ENCODE results near the gene LAMA3.

DNA sequence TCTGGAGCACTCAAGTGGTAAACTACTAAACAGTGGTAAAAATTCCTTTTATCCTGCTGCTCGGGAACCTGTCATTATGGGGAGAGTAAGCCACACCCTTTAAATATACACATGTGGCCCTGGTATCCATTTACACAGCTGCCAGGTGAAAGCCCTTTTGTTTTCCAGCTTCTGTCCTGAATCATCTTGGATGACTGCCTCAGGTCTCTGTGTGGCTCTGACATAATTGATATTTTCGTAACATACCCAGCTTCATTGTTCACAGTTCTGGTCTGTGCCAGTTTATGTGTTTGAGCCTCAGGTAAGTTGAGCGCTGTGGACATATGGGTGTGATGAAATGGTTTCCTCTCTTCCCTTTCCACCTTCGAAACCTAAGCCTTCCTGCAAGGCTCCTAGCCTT is 309.6 kb downstream of the LAMA3 start:
- TF ChIP-seq, protein P1, sequence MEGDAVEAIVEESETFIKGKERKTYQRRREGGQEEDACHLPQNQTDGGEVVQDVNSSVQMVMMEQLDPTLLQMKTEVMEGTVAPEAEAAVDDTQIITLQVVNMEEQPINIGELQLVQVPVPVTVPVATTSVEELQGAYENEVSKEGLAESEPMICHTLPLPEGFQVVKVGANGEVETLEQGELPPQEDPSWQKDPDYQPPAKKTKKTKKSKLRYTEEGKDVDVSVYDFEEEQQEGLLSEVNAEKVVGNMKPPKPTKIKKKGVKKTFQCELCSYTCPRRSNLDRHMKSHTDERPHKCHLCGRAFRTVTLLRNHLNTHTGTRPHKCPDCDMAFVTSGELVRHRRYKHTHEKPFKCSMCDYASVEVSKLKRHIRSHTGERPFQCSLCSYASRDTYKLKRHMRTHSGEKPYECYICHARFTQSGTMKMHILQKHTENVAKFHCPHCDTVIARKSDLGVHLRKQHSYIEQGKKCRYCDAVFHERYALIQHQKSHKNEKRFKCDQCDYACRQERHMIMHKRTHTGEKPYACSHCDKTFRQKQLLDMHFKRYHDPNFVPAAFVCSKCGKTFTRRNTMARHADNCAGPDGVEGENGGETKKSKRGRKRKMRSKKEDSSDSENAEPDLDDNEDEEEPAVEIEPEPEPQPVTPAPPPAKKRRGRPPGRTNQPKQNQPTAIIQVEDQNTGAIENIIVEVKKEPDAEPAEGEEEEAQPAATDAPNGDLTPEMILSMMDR (IDR thresholded peaks at IDR 0.05) = no peak
- no peak for TF ChIP-seq POLR2A (IDR thresholded peaks at IDR 0.05)
